Activated CD4-positive, CD25-positive, alpha-beta regulatory T cell treated with anti-CD3 and anti-CD28 coated beads, Interleukin-2, amount 50 U/mL, for 72 hours (primary cell): ENCODE results near the gene ELFN2.

Source experiments
- DNase-seq: peaks from one replicate; pipeline ENCODE4 v3.0.0; 2021

ELFN2 gene

GRCh38 chr22:37378642-37379058 lies 48.6 kb downstream of the ELFN2 start:
- no peak for DNase-seq

- DNase-seq = no peak
These were observed 49.4 kb downstream of the ELFN2 start for GRCh38 chr22:37377927-37378326.

GRCh38 chr22:37377138-37377537 lies 50.1 kb downstream of the ELFN2 start:
- DNase-seq = no peak

- no peak for DNase-seq
These were observed 50.6 kb downstream of the ELFN2 start for GRCh38 chr22:37376643-37377042.

- DNase-seq = no peak
These were observed 51.5 kb downstream of the ELFN2 start for GRCh38 chr22:37375801-37376200.

- DNase-seq = no peak
These were observed 52.7 kb downstream of the ELFN2 start for GRCh38 chr22:37374571-37374970.

GRCh38 chr22:37373451-37373850 lies 53.8 kb downstream of the ELFN2 start:
- no peak for DNase-seq

GRCh38 chr22:37371911-37372310 lies 55.4 kb downstream of the ELFN2 start:
- no peak for DNase-seq

- no peak for DNase-seq
These were observed 55.8 kb downstream of the ELFN2 start for GRCh38 chr22:37371491-37371890.

- DNase-seq = no peak
These were observed 56.8 kb downstream of the ELFN2 start for GRCh38 chr22:37370306-37370979.

GRCh38 chr22:37369483-37369882 lies 57.8 kb downstream of the ELFN2 start:
- DNase-seq = no peak

GRCh38 chr22:37368058-37368457 lies 59.2 kb downstream of the ELFN2 start:
- no peak for DNase-seq

GRCh38 chr22:37366601-37367000 lies 60.7 kb downstream of the ELFN2 start:
- DNase-seq = no peak

- no peak for DNase-seq
These were observed 61.3 kb downstream of the ELFN2 start for GRCh38 chr22:37365950-37366349.

- no peak for DNase-seq
These were observed 63.9 kb downstream of the ELFN2 start for GRCh38 chr22:37363261-37363992.

- DNase-seq = no peak
These were observed 64.7 kb downstream of the ELFN2 start for GRCh38 chr22:37362621-37363020.

- DNase-seq = no peak
These were observed 68.4 kb downstream of the ELFN2 start for GRCh38 chr22:37358917-37359316.

GRCh38 chr22:37358386-37358785 lies 68.9 kb downstream of the ELFN2 start:
- DNase-seq = no peak

GRCh38 chr22:37357446-37358075 lies 69.7 kb downstream of the ELFN2 start:
- DNase-seq = no peak

GRCh38 chr22:37356922-37357321 lies 70.4 kb downstream of the ELFN2 start:
- DNase-seq = no peak

- DNase-seq = no peak
These were observed 72.1 kb downstream of the ELFN2 start for GRCh38 chr22:37355174-37355573.

- DNase-seq = no peak
These were observed 72.6 kb downstream of the ELFN2 start for GRCh38 chr22:37354670-37355069.

GRCh38 chr22:37354261-37354660 lies 73.0 kb downstream of the ELFN2 start:
- DNase-seq = no peak

- no peak for DNase-seq
These were observed 73.4 kb downstream of the ELFN2 start for GRCh38 chr22:37353839-37354238.
